Endothelial cell of umbilical vein (primary cell): ENCODE results near the gene NQO1. TPM values are rescaled to one million over a fixed set of nuclear protein-coding genes. Genes with fewer than 3 reads are reported as not detected.

Source experiments
- BruUV-seq: library from RNA; stranded (reverse); fragments of 400-500 nt; replicated peaks from 2 replicates; lab custom pipeline; 2021; lab: Mats Ljungman, UMichigan
- CTCF ChIA-PET: fragments of 300-600, 350-600 bp; sonication (Branson Sonifier 250); formaldehyde crosslinking; loops from one replicate; lab custom pipeline; 2021; ENCODE audit warnings: antibody characterized with exemption, inconsistent platforms; lab: Charles Lee
- POLR2A ChIA-PET: fragments of 300-600, 350-600 bp; sonication (Branson Sonifier 250); formaldehyde crosslinking; loops from one replicate; lab custom pipeline; 2021; ENCODE audit warnings: antibody characterized with exemption, inconsistent platforms; lab: Charles Lee
- DNase-seq: peaks from one replicate; pipeline ENCODE4 v3.0.0-alpha.2; 2011; ENCODE audit warnings: low read depth, low spot score
- FAIRE-seq: peaks from 2 replicates; lab custom pipeline; 2011; peaks lifted over from hg19 to GRCh38; lab: Jason Lieb, UNC
- H2AFZ ChIP-seq: 2 replicates; pipeline ENCODE4 v1.6.0; 2012; ENCODE audit warnings: low read depth, low read length, control low read depth, inconsistent platforms
- H3K27ac ChIP-seq: 2 replicates; pipeline ENCODE4 v1.5.1; 2011; ENCODE audit warnings: low read depth, mild to moderate bottlenecking, control low read depth, low read length, moderate library complexity; ENCODE audit not compliant: insufficient read depth
- H3K27me3 ChIP-seq, 2 experiments: 2 replicates each; pipeline versions ENCODE4 v1.6.0 to v1.6.1; 2011; ENCODE audit warnings: low read length in 2 of 2, mixed read lengths in 1 of 2; ENCODE audit not compliant: control insufficient read depth in 2 of 2, insufficient read depth in 2 of 2
- H3K36me3 ChIP-seq, 2 experiments: 2 replicates in 1 of 2; 3 replicates in 1 of 2; pipeline ENCODE4 v1.5.1; 2011; ENCODE audit warnings: low read length in 2 of 2, mild to moderate bottlenecking in 1 of 2, moderate library complexity in 1 of 2; ENCODE audit not compliant: control insufficient read depth in 2 of 2, insufficient read depth in 2 of 2; ENCODE audit errors: extremely low read depth in 1 of 2
- H3K4me1 ChIP-seq: 3 replicates; pipeline ENCODE4 v1.5.1; 2011; ENCODE audit warnings: mild to moderate bottlenecking, low read length; ENCODE audit not compliant: control insufficient read depth, insufficient read depth; ENCODE audit errors: extremely low read depth
- H3K4me2 ChIP-seq: 2 replicates; pipeline ENCODE4 v1.6.1; 2011; ENCODE audit warnings: low read length, control low read depth, mixed read lengths; ENCODE audit not compliant: insufficient read depth
- H3K4me3 ChIP-seq, 3 experiments: fragments of 200-600 bp in 1 of 3; sonication (generic), shearing (Covaris generic) in 1 of 3; replicated peaks in 1 of 3; 2 replicates each; pipeline ENCODE4 v1.5.1; 2011 to 2016; ENCODE audit warnings: control low read depth in 3 of 3, low read length in 3 of 3, mild to moderate bottlenecking in 2 of 3, inconsistent platforms in 1 of 3, low read depth in 1 of 3, moderate library complexity in 1 of 3; ENCODE audit not compliant: insufficient read depth in 1 of 3
- H3K79me2 ChIP-seq: 2 replicates; pipeline ENCODE4 v1.6.0; 2012; ENCODE audit warnings: low read length, inconsistent platforms; ENCODE audit not compliant: control insufficient read depth, insufficient read depth
- H3K9ac ChIP-seq: replicated peaks from 2 replicates; pipeline ENCODE3; 2011; ENCODE audit warnings: low read length, control low read depth; ENCODE audit not compliant: insufficient read depth; ENCODE audit errors: extremely low read depth
- H3K9me1 ChIP-seq: replicated peaks from 3 replicates; pipeline ENCODE4 v1.6.0; 2011; ENCODE audit warnings: mild to moderate bottlenecking, low read length; ENCODE audit not compliant: control insufficient read depth, insufficient read depth; ENCODE audit errors: extremely low read depth
- H3K9me3 ChIP-seq: replicated peaks from 2 replicates; pipeline ENCODE4 v1.5.1; 2012; ENCODE audit warnings: low read length, inconsistent platforms; ENCODE audit not compliant: control insufficient read depth, insufficient read depth
- H4K20me1 ChIP-seq: replicated peaks from 2 replicates; pipeline ENCODE3; 2011; ENCODE audit warnings: mild to moderate bottlenecking, low read length; ENCODE audit not compliant: control insufficient read depth, insufficient read depth; ENCODE audit errors: extremely low read depth
- CTCF ChIP-seq, 2 donors: IDR thresholded peaks; 1 replicate in 1 of 2; 2 replicates in 1 of 2; pipeline ENCODE4 v1.5.1; 2011; ENCODE audit warnings: low read length in 2 of 2, mild to moderate bottlenecking in 2 of 2, moderate library complexity in 2 of 2, control low read depth in 1 of 2, inconsistent platforms in 1 of 2, low read depth in 1 of 2; ENCODE audit not compliant: insufficient read depth in 1 of 2; ENCODE audit errors: extremely low read depth in 1 of 2
- EZH2 ChIP-seq: IDR thresholded peaks from 2 replicates; pipeline ENCODE4 v1.6.1; 2012; ENCODE audit warnings: borderline replicate concordance, low read depth, mild to moderate bottlenecking, moderate library complexity, low read length, inconsistent platforms; ENCODE audit not compliant: severe bottlenecking
- FOS ChIP-seq: IDR thresholded peaks from 2 replicates; pipeline ENCODE4 v1.6.1; 2011; ENCODE audit warnings: mild to moderate bottlenecking, low read length, moderate library complexity, borderline replicate concordance; ENCODE audit not compliant: insufficient read depth
- GATA2 ChIP-seq: IDR thresholded peaks from 2 replicates; pipeline ENCODE4 v1.7.0; 2011; ENCODE audit warnings: low read depth, mild to moderate bottlenecking, moderate library complexity, mixed read lengths, low read length; ENCODE audit not compliant: insufficient read length, insufficient read depth
- JUN ChIP-seq: IDR thresholded peaks from 2 replicates; pipeline ENCODE4 v1.6.1; 2011; ENCODE audit warnings: borderline replicate concordance, low read depth; ENCODE audit not compliant: insufficient read length, insufficient read depth
- MAX ChIP-seq: IDR thresholded peaks from 2 replicates; pipeline ENCODE4 v1.6.1; 2011; ENCODE audit not compliant: insufficient read depth, insufficient read length
- MYC ChIP-seq: IDR thresholded peaks from one replicate; pipeline ENCODE4 v1.6.1; 2011; ENCODE audit warnings: mild to moderate bottlenecking, low read depth, low read length
- POLR2A ChIP-seq: IDR thresholded peaks from 2 replicates; pipeline ENCODE4 v1.6.1; 2012; ENCODE audit warnings: low read depth, mild to moderate bottlenecking, control low read depth, low read length
- POLR2AphosphoS5 ChIP-seq: IDR thresholded peaks from 2 replicates; pipeline ENCODE4 v1.6.1; 2012; ENCODE audit warnings: low read depth, mild to moderate bottlenecking, control low read depth, low read length, moderate library complexity; ENCODE audit not compliant: insufficient read depth
- dilution Hi-C: fragments of 300-500 bp; cut with MboI; formaldehyde crosslinking; loops from one replicate; pipeline ENCODE4 v1.15.0; 2019; ENCODE audit warnings: low sequenced_read_pairs; ENCODE audit not compliant: extremely low pct_ligation_motif_present
- intact Hi-C: fragments of 100-400 bp; cut with micrococcal nuclease; formaldehyde crosslinking; loops from one replicate; pipeline ENCODE4 v1.10.0; 2022
- polyA plus RNA-seq, 4 experiments: library from polyadenylated mRNA; depleted of rRNA in 3 of 4; stranded (reverse) in 3 of 4; unstranded in 1 of 4; fragments of >200 nt; gene quantifications; 2 replicates each; pipeline versions ENCODE4 v1.2.1 to v1.2.3, GENCODE V29; 2011 to 2012; ENCODE audit warnings: missing spikeins in 1 of 4
- total RNA-seq: library from RNA; stranded (reverse); gene quantifications from 2 replicates; pipeline ENCODE4 v1.2.3, GENCODE V29; 2021

Gene NQO1
- total and polyA plus RNA-seq, 2 donors (not counting 3 experiments of a cell fraction or from before 2014, with no cell fraction given), result 257 to 345 TPM

GRCh38 chr16:69748694-69749345 lies 22.5 kb upstream of the NQO1 start:
- CTCF ChIA-PET, result no interaction called here
- FAIRE-seq (no peak), DNase-seq (no peak)
- dilution Hi-C loops (no loop called here), intact Hi-C loops (no loop called here)
- no peak for TF ChIP-seq POLR2AphosphoS5
- no peak for TF ChIP-seq EZH2
- TF ChIP-seq CTCF (IDR thresholded peaks at IDR 0.05; ENCODE audit: extremely low read depth in 1 of 2, insufficient read depth in 1 of 2, low read depth in 1 of 2, low read length in 2 of 2), result no peak
- TF ChIP-seq POLR2A, result no peak
- TF ChIP-seq MYC, result no peak
- no peak for TF ChIP-seq FOS
- no peak for TF ChIP-seq MAX
- no peak for TF ChIP-seq JUN
- TF ChIP-seq GATA2, result no peak
- H3K4me2 ChIP-seq, result no peak overlapping the region
- no peaks in the 10 kb centered on the region for H3K9me3 ChIP-seq
- H2AFZ ChIP-seq, result no peak overlapping the region
- no peak overlapping the region for H3K9ac ChIP-seq
- POLR2A ChIA-PET, result no interaction called here
- H3K36me3 ChIP-seq, result peaks cover 25 to 33% of the 10 kb centered on the region in 2 experiments
- no peaks in the 10 kb centered on the region for H3K9me1 ChIP-seq
- H3K27ac ChIP-seq, result no peak overlapping the region
- no TSS peak for BruUV-seq
- H3K4me3 ChIP-seq, result no peak overlapping the region
- peaks cover 8% of the 10 kb centered on the region for H3K4me1 ChIP-seq
- no peaks in the 10 kb centered on the region for H4K20me1 ChIP-seq
- no peaks in the 10 kb centered on the region for H3K27me3 ChIP-seq
- H3K79me2 ChIP-seq, result peaks cover 37% of the 10 kb centered on the region
